ENCODE measurements around the gene NEK1. TPM values are rescaled to one million over a fixed set of nuclear protein-coding genes. Genes with fewer than 3 reads are reported as not detected.

Gene NEK1
- total and polyA plus RNA-seq, 2 of the 4 experiments (the other 2 are of a cell fraction) = 3.3 to 3.9 TPM

- no peak for DNase-seq
- H3K56ac ChIP-seq (ENCODE audit: extremely low read depth, insufficient read depth, low read length) = no peak overlapping the region
- no peak overlapping the region for H4K91ac ChIP-seq (ENCODE audit: insufficient read depth, low read depth, low read length)
- ChIA-PET POLR2A (ENCODE audit: unreplicated experiment) (no interaction called here), CTCF (interaction anchor here (0.8 to 1.0 kb wide), 4 partner anchors 33 to 468 kb away, joined by 3 to 4 read pairs (median 4); no protein-coding TSS in a partner anchor)
- peaks cover 8% of the 10 kb centered on the region for H3K9me1 ChIP-seq (ENCODE audit: insufficient read depth, low read length)
- no peak overlapping the region for H3K9ac ChIP-seq (ENCODE audit: low read depth, low read length)
- no peaks in the 10 kb centered on the region for H4K20me1 ChIP-seq (ENCODE audit: insufficient read depth, low read length)
- no peak overlapping the region for H3K14ac ChIP-seq (replicated peaks; ENCODE audit: low read depth, low read length)
- H3K23ac ChIP-seq (ENCODE audit: low read depth, low read length) = no peak overlapping the region
- H2AFZ ChIP-seq (replicated peaks; ENCODE audit: low read length, poor library complexity) = no peak overlapping the region
- H3K79me1 ChIP-seq (ENCODE audit: low read depth in 1 of 2, low read length in 2 of 2) = no peaks in the 10 kb centered on the region
- no TSS peak for BruUV-seq (replicated peaks)
- no CpG with 5 or more reads among the region's 2 CpGs for WGBS, 2 experiments (ENCODE audit: extremely low coverage in 2 of 2, insufficient read length in 1 of 2)
- no peak overlapping the region for H4K8ac ChIP-seq (ENCODE audit: low read depth in 2 of 2, low read length in 2 of 2)
- intact Hi-C loops (cut with micrococcal nuclease) (loop anchor here (1.0 kb wide), 2 partner anchors 73 to 570 kb away; no protein-coding TSS in a partner anchor), in situ Hi-C loops (cut with MboI; ENCODE audit: low sequenced_read_pairs) (loop anchor here (25.0 kb wide), 1 partner anchor 1306 kb away; no protein-coding TSS in a partner anchor), dilution Hi-C loops (cut with HindIII; ENCODE audit: low sequenced_read_pairs, unreplicated experiment) (no loop called here)
- no peak overlapping the region for H2BK5ac ChIP-seq (ENCODE audit: low read depth, low read length, poor library complexity, severe bottlenecking)
- no peak for ATAC-seq (ENCODE audit: low read depth)
- H3K4me2 ChIP-seq (ENCODE audit: low read depth, low read length) = no peak overlapping the region
- H3K9me3 ChIP-seq (ENCODE audit: control insufficient read depth, insufficient read depth, low read length) = no peaks in the 10 kb centered on the region
- no peak overlapping the region for H3K18ac ChIP-seq (ENCODE audit: low read depth, low read length)
- no peaks in the 10 kb centered on the region for H3K27me3 ChIP-seq (ENCODE audit: control insufficient read depth, insufficient read depth, low read length)
- peaks cover 2% of the 10 kb centered on the region; the same call in 1 of the 2 replicates for H3K36me3 ChIP-seq (ENCODE audit: control insufficient read depth, insufficient read depth, low read length)
- no peak overlapping the region for H3K4ac ChIP-seq (ENCODE audit: low read depth, low read length)
- no peaks in the 10 kb centered on the region for H3K4me1 ChIP-seq (ENCODE audit: control insufficient read depth, insufficient read depth, low read length)
- H2BK120ac ChIP-seq (ENCODE audit: low read depth, low read length) = no peak overlapping the region
- no peak overlapping the region for H4K5ac ChIP-seq (ENCODE audit: low read depth, low read length)
- no peak for TF ChIP-seq RCOR1 (IDR thresholded peaks at IDR 0.05; ENCODE audit: insufficient replicate concordance, low read length)
- TF ChIP-seq RFX5 (IDR thresholded peaks at IDR 0.05; ENCODE audit: low read depth, low read length) = no peak
- TF ChIP-seq FOS (IDR thresholded peaks at IDR 0.05; ENCODE audit: low read depth, low read length) = no peak
- TF ChIP-seq NFE2L2 (IDR thresholded peaks at IDR 0.05; ENCODE audit: low read depth, low read length) = no peak
- TF ChIP-seq POLR2A (IDR thresholded peaks at IDR 0.05; ENCODE audit: low read depth, low read length) = no peak
- TF ChIP-seq CTCF (conservative IDR thresholded peaks at IDR 0.05; ENCODE audit: low read depth, low read length) = no peak
- no peak for TF ChIP-seq CEBPB (IDR thresholded peaks at IDR 0.05; ENCODE audit: low read depth, low read length)
- H3K27ac ChIP-seq (ENCODE audit: insufficient read depth, low read length) = no peak overlapping the region
- H3K4me3 ChIP-seq (ENCODE audit: insufficient read depth, low read depth, low read length) = no peak overlapping the region
- H2AK9ac ChIP-seq (replicated peaks; ENCODE audit: low read depth, low read length, poor library complexity) = no peak overlapping the region
- no peak overlapping the region for H2AK5ac ChIP-seq (ENCODE audit: low read depth, low read length)
- H2BK15ac ChIP-seq (ENCODE audit: low read depth, low read length) = no peak overlapping the region
- no peak overlapping the region for H2BK20ac ChIP-seq (ENCODE audit: low read depth, low read length)
Measured at GRCh38 chr4:169493164-169493524, 119.2 kb downstream of the NEK1 start.

Measured in IMR-90 (cell line).